ENCODE measurements around the gene VAV3.

DNA sequence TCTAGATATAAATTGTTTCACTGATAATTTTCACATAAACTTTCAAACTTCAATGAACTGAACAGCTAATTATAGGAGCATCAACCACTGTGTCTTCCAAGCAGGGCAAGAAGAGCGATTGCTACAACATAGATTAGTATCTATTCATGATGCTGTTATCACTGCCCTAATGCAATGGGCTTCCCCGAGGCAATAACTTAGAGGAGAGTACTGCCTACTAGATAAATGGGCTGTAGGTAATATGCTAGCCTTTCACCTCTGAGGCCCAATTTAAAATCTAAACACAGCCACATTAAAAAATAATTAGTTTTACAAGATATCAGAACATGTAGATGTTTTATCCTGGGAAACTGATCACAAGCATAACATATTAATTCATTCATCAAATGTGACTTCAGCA, 318.0 kb downstream of the VAV3 start:
- no peak for TF ChIP-seq EZH2 (IDR thresholded peaks at IDR 0.05; ENCODE audit: borderline replicate concordance, control insufficient read depth, low read depth, low read length)
- no peak for TF ChIP-seq SUZ12 (IDR thresholded peaks at IDR 0.05; ENCODE audit: unreplicated experiment)
- TF ChIP-seq, protein P1, sequence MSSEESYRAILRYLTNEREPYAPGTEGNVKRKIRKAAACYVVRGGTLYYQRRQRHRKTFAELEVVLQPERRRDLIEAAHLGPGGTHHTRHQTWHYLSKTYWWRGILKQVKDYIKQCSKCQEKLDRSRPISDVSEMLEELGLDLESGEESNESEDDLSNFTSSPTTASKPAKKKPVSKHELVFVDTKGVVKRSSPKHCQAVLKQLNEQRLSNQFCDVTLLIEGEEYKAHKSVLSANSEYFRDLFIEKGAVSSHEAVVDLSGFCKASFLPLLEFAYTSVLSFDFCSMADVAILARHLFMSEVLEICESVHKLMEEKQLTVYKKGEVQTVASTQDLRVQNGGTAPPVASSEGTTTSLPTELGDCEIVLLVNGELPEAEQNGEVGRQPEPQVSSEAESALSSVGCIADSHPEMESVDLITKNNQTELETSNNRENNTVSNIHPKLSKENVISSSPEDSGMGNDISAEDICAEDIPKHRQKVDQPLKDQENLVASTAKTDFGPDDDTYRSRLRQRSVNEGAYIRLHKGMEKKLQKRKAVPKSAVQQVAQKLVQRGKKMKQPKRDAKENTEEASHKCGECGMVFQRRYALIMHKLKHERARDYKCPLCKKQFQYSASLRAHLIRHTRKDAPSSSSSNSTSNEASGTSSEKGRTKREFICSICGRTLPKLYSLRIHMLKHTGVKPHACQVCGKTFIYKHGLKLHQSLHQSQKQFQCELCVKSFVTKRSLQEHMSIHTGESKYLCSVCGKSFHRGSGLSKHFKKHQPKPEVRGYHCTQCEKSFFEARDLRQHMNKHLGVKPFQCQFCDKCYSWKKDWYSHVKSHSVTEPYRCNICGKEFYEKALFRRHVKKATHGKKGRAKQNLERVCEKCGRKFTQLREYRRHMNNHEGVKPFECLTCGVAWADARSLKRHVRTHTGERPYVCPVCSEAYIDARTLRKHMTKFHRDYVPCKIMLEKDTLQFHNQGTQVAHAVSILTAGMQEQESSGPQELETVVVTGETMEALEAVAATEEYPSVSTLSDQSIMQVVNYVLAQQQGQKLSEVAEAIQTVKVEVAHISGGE (CRISPR knock-in tag; IDR thresholded peaks at IDR 0.05): no peak
- no peak for TF ChIP-seq ZZZ3 (IDR thresholded peaks at IDR 0.05; ENCODE audit: control insufficient read depth, insufficient read length, low read depth)
- TF ChIP-seq MAX (IDR thresholded peaks at IDR 0.05; ENCODE audit: low read depth, low read length): no peak
- TF ChIP-seq, protein P2, sequence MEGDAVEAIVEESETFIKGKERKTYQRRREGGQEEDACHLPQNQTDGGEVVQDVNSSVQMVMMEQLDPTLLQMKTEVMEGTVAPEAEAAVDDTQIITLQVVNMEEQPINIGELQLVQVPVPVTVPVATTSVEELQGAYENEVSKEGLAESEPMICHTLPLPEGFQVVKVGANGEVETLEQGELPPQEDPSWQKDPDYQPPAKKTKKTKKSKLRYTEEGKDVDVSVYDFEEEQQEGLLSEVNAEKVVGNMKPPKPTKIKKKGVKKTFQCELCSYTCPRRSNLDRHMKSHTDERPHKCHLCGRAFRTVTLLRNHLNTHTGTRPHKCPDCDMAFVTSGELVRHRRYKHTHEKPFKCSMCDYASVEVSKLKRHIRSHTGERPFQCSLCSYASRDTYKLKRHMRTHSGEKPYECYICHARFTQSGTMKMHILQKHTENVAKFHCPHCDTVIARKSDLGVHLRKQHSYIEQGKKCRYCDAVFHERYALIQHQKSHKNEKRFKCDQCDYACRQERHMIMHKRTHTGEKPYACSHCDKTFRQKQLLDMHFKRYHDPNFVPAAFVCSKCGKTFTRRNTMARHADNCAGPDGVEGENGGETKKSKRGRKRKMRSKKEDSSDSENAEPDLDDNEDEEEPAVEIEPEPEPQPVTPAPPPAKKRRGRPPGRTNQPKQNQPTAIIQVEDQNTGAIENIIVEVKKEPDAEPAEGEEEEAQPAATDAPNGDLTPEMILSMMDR (IDR thresholded peaks at IDR 0.05 in 2 of 3, conservative IDR thresholded peaks at IDR 0.05 in 1 of 3; ENCODE audit: control insufficient read depth in 2 of 3, extremely low read depth in 1 of 3, insufficient read depth in 1 of 3, low read depth in 3 of 3, low read length in 3 of 3): no peak
- no peak for TF ChIP-seq EP300 (IDR thresholded peaks at IDR 0.05; ENCODE audit: borderline replicate concordance in 1 of 2, control insufficient read depth in 1 of 2, low read depth in 2 of 2, low read length in 2 of 2)

Data from GM12878 (cell line).